NCI-H2107 treated with DMSO at 0.1 percent for 48 hours (cell line): ENCODE data around the gene GPX2.

Experiments used
- DNase-seq: peaks from one replicate; lab custom pipeline; 2025; ENCODE audit not compliant: unreplicated experiment; lab: John Stamatoyannopoulos, UW

GPX2 gene

GRCh38 chr14:64960762-64961276, 18.3 kb upstream of the GPX2 start:
- DNase-seq: peak; percentile 99

- DNase-seq: no peak
These were observed 16.2 kb upstream of the GPX2 start for GRCh38 chr14:64958743-64959142.

GRCh38 chr14:64958201-64958600, 15.7 kb upstream of the GPX2 start:
- DNase-seq: no peak

- no peak for DNase-seq
These were observed 14.3 kb upstream of the GPX2 start for GRCh38 chr14:64956697-64957406.

- no peak for DNase-seq
These were observed 12.8 kb upstream of the GPX2 start for GRCh38 chr14:64955297-64955696.

GRCh38 chr14:64954491-64955240, 12.1 kb upstream of the GPX2 start:
- no peak for DNase-seq

GRCh38 chr14:64953661-64954060, 11.1 kb upstream of the GPX2 start:
- no peak for DNase-seq

GRCh38 chr14:64953310-64953654, 10.7 kb upstream of the GPX2 start:
- no peak for DNase-seq

GRCh38 chr14:64952598-64953309, 10.2 kb upstream of the GPX2 start:
- no peak for DNase-seq

GRCh38 chr14:64951724-64952123, 9.2 kb upstream of the GPX2 start:
- no peak for DNase-seq

- no peak for DNase-seq
These were observed 8.7 kb upstream of the GPX2 start for GRCh38 chr14:64951291-64951690.

GRCh38 chr14:64950889-64951288, 8.3 kb upstream of the GPX2 start:
- no peak for DNase-seq

- DNase-seq: no peak
These were observed 6.2 kb upstream of the GPX2 start for GRCh38 chr14:64948612-64949210.

- no peak for DNase-seq
These were observed 5.4 kb upstream of the GPX2 start for GRCh38 chr14:64947710-64948611.

- DNase-seq: no peak
These were observed 3.9 kb upstream of the GPX2 start for GRCh38 chr14:64946310-64947045.

GRCh38 chr14:64945431-64946178, 3.1 kb upstream of the GPX2 start:
- DNase-seq: no peak

- DNase-seq: no peak
These were observed 2.3 kb upstream of the GPX2 start for GRCh38 chr14:64944861-64945260.

GRCh38 chr14:64944041-64944440, 1.5 kb upstream of the GPX2 start:
- DNase-seq: no peak

GRCh38 chr14:64943556-64943955, 1.0 kb upstream of the GPX2 start:
- no peak for DNase-seq
